Suprapubic skin (tissue), 4 donors: Measurements from ENCODE around the gene EFEMP1.

ENCODE experiments used
- CTCF ChIP-seq, 2 donors: fragments of 200-600 bp in 1 of 2; fragments of 450-650 bp in 1 of 2; sonication (generic) in 1 of 2; IDR thresholded peaks; one replicate each; pipeline ENCODE4 v1.5.1; 2016 to 2019; ENCODE audit warnings: antibody characterized with exemption in 2 of 2, mild to moderate bottlenecking in 1 of 2, moderate library complexity in 1 of 2
- EP300 ChIP-seq: sonication (generic); formaldehyde crosslinking; IDR thresholded peaks from one replicate; pipeline ENCODE4 v1.6.1; 2017; ENCODE audit warnings: antibody characterized with exemption
- POLR2A ChIP-seq, 2 donors: fragments of 450-650 bp; IDR thresholded peaks; one replicate each; pipeline ENCODE4 v1.6.1; 2017; ENCODE audit warnings: antibody characterized with exemption in 2 of 2, mild to moderate bottlenecking in 2 of 2, moderate library complexity in 2 of 2
- POLR2AphosphoS5 ChIP-seq, 3 donors: sonication (generic); formaldehyde crosslinking; IDR thresholded peaks; one replicate each; pipeline ENCODE4 v1.6.1; 2017; ENCODE audit warnings: antibody characterized with exemption in 3 of 3

GRCh38 chr2:55947752-55948151 lies 24.2 kb upstream of the EFEMP1 start:
- TF ChIP-seq POLR2A (IDR thresholded peaks at IDR 0.05) (no peak), CTCF (IDR thresholded peaks at IDR 0.05) (no peak), EP300 (no peak), POLR2AphosphoS5 (IDR thresholded peaks at IDR 0.05) (no peak)
